ENCODE data around the gene DBNDD1.
"Not testable (repeated sequence)": the region's sequence is repeated elsewhere in the genome, so short reads cannot be mapped to it uniquely, and the experiment has no call there.

The DBNDD1 gene, protein sequence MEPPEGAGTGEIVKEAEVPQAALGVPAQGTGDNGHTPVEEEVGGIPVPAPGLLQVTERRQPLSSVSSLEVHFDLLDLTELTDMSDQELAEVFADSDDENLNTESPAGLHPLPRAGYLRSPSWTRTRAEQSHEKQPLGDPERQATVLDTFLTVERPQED

DNA sequence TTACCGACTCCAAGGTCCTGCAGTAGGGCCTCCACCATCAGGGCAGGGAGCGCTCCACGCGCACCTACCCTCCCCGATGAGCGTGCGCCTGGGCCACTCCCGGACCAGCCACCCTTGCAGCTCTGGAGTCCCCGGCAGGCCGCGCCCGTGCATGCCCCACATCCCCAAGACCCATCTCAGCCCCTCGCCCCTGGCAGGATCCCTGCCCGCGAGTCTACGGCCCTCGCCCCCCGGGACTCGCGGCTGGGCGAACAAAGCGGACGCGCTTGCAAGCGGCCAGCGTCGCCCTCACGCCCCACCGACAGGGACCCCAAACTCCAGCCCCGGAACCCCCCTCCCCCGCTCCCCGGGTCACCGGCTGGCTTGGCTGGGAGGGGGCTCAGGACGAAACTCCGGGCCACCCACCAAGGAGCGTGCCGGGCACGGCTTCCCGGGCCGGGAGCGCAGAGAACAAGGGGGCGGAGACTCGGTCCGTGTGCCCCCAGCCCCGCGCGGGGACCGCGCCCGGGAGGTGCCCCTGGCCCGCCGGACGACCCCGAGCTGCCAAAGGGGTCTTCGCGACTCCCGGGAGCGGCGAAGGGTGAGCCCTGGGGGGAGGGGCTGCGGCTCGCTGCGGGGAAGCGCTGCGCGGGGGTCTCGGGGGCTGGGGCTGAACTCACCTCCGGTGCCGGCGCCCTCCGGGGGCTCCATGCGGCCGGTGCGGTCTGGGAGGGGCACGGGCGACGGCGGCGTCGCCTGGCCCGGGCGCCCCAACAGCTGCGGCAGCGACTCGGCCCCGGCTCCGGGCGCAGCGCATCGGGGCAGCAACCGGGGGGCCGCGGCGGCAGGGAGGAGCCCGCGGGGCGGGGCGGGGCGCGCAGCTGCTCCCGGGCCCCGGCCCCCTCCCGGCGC is at the start of gene DBNDD1:
Gene DBNDD1 (minus strand): TSS at position 805 of the 891 bp plus-strand sequence. CDS start 115 bp downstream, at position 690.
- H3K27ac ChIP-seq, result peak within 1 kb of the TSS; percentile 97
- no peak for TF ChIP-seq ZFX (IDR thresholded peaks at IDR 0.05; ENCODE audit: borderline replicate concordance)
- TF ChIP-seq, protein P1, sequence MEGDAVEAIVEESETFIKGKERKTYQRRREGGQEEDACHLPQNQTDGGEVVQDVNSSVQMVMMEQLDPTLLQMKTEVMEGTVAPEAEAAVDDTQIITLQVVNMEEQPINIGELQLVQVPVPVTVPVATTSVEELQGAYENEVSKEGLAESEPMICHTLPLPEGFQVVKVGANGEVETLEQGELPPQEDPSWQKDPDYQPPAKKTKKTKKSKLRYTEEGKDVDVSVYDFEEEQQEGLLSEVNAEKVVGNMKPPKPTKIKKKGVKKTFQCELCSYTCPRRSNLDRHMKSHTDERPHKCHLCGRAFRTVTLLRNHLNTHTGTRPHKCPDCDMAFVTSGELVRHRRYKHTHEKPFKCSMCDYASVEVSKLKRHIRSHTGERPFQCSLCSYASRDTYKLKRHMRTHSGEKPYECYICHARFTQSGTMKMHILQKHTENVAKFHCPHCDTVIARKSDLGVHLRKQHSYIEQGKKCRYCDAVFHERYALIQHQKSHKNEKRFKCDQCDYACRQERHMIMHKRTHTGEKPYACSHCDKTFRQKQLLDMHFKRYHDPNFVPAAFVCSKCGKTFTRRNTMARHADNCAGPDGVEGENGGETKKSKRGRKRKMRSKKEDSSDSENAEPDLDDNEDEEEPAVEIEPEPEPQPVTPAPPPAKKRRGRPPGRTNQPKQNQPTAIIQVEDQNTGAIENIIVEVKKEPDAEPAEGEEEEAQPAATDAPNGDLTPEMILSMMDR (IDR thresholded peaks at IDR 0.05), result no peak

DNA sequence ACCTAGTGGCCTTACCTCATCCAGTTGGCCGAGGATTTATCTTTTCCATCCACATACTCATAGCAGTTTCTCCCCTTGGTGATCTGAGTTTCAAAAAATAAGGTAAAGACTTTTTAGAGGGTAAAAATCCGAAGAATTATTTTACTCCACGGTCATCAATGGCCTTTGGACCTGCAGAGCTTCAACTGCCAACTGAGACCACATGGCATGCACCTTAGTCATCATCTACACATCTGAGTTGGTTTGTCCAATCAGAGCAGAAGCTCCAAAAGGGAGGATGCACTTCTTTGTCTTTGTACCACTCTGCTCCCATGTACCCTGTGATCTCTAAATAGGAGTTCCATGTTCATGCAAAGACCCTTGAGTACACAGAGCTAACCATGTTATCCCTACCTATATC is 42.2 kb upstream of the DBNDD1 start:
- no peak overlapping the region for H3K27ac ChIP-seq
- TF ChIP-seq, protein P1 (IDR thresholded peaks at IDR 0.05), result no peak
- TF ChIP-seq ZFX (IDR thresholded peaks at IDR 0.05; ENCODE audit: borderline replicate concordance), result no peak

DNA sequence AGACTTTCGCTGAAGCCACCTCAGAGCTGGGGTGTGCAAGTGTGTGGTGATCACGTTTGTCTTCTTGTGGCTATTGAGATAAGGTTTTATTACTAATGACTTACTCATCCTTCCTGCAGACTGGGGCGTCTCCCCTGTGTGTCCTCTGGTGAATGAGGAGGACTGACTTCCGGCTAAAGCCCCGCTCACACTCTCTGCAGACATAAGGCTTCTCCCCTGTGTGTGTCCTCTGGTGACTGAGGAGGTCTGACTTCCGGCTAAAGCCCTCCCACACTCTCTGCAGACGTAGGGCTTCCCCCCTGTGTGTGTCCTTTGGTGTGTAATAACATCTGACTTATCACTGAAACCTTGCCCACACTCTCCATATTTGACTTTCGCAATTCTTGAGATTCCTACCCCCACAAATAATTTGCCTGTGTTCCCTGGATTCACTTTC is 38.5 kb upstream of the DBNDD1 start:
- H3K27ac ChIP-seq, result no peak overlapping the region
- TF ChIP-seq, protein P1 (IDR thresholded peaks at IDR 0.05), result no peak
- no peak for TF ChIP-seq ZFX (IDR thresholded peaks at IDR 0.05; ENCODE audit: borderline replicate concordance)

DNA sequence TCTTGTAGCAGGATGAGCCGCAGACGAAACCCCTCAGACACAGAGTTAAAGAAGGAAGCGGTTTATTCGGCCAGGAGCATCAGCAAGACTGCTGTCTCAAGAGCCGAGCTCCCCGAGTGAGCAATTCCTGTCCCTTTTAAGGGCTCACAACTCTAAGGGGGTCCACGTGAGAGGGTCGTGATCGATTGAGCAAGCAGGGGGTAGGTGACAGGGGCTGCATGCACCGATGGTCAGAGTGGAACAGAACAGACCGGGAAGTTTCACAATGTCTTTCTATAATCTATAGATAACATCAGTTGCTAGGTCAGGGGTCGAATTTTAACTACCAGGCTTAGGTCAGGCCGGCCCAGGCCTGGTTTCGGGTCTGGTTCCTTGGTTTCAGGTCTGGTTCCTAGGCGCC is 37.3 kb upstream of the DBNDD1 start:
- not testable (repeated sequence) for H3K27ac ChIP-seq

DNA sequence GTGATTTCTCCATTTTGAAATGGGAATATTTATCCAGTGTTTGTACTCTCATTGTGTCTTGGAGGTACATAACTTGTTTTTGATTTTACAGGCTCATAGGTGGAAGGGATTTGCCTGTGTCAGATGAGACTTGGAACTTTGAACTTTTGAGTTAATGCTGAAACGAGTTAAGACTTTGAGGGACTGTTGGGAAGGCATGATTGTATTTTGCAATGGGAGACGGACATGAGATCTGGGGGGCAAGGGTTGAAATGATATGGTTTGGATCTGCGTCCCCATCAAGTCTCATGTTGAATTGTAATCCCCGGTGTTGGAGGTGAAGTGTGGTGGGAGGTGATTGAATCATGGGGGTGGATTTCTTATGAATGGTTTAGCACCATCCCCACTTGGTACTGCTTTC is 36.1 kb upstream of the DBNDD1 start:
- TF ChIP-seq ZFX (IDR thresholded peaks at IDR 0.05; ENCODE audit: borderline replicate concordance), result no peak
- TF ChIP-seq, protein P1 (IDR thresholded peaks at IDR 0.05), result no peak

DNA sequence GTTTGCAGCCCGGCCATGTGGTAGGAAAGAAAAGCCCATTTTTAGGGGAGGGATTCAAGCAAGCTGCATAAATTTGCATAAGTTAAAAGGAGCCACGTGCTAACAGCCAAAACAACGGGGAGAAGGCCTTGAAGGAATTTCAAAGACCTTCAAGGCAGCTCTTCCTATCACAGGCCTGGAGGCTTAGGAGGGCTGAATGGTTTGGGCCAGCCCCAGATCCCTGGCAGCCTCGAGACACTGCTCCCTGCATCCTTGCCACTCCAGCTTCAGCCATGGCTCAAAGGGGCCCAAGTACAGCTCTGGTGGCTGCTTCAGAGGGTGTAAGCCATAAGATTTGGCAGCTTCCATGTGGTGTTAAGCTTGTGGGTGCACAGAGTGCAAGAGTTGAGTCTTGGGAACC is 35.3 kb upstream of the DBNDD1 start:
- H3K27ac ChIP-seq, result no peak overlapping the region
- no peak for TF ChIP-seq ZFX (IDR thresholded peaks at IDR 0.05; ENCODE audit: borderline replicate concordance)
- TF ChIP-seq, protein P1 (IDR thresholded peaks at IDR 0.05), result no peak

More for the DNA sequence above, 36.1 kb upstream of the DBNDD1 start:
- H3K27ac ChIP-seq, result no peak overlapping the region

DNA sequence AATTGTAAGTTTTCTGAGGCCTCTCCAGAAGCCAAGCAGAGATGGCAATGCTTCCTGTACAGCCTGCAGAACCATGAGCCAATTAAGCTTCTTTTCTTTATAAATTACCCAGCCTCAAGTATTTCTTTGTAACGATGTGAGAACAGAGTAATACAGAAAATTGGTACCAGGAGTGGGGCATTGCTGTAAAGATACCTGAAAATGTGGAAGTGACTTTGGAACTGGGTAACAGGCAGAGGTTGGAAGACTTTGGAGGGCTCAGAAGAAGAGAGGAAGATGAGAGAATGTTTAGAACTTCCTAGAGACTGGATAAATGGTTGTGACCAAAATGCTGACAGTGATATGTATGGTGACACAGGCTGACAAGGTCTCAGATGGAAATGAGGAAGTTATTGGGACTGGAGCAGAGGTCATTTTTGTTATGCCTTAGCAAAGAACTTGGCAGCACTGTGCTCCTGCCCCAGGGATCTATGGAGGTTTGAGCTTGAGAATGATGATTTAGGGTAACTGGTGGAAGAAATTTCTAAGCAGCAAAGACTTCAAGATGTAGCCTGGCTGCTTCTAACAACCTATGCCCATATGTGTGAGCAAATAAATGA is 34.7 kb upstream of the DBNDD1 start:
- TF ChIP-seq, protein P1 (IDR thresholded peaks at IDR 0.05), result no peak
- no peak for TF ChIP-seq ZFX (IDR thresholded peaks at IDR 0.05; ENCODE audit: borderline replicate concordance)
- H3K27ac ChIP-seq, result no peak overlapping the region

All from 22Rv1 (cell line).